AG04449 (cell line): ENCODE data around the gene ATP2B2.

Source experiments
- CTCF ChIA-PET: fragments of 350-600 bp; formaldehyde crosslinking; extraction: SDS; loops from one replicate; lab custom pipeline; 2021; ENCODE audit warnings: antibody characterized with exemption; lab: Yijun Ruan, JAX
- POLR2A ChIA-PET: fragments of 400-600, 350-600 bp; formaldehyde crosslinking; extraction: SDS; loops from one replicate; lab custom pipeline; 2020; ENCODE audit warnings: antibody characterized with exemption, inconsistent platforms; lab: Yijun Ruan, JAX
- DNase-seq: peaks from one replicate; pipeline ENCODE4 v3.0.0-alpha.2; 2010; ENCODE audit warnings: low read depth, low spot score
- H3K4me3 ChIP-seq: 2 replicates; pipeline ENCODE4 v1.5.1; 2011; ENCODE audit warnings: low read depth, mild to moderate bottlenecking, control low read depth, low read length
- CTCF ChIP-seq: IDR thresholded peaks from one replicate; pipeline ENCODE4 v1.5.1; 2011; ENCODE audit warnings: mild to moderate bottlenecking, moderate library complexity, low read length, control low read depth, inconsistent platforms; ENCODE audit not compliant: insufficient read depth; ENCODE audit errors: missing control alignments

Gene ATP2B2

GRCh38 chr3:10494180-10494579, 11.2 kb downstream of the ATP2B2 start:
- no peak for DNase-seq
- no peak for TF ChIP-seq CTCF
- ChIA-PET CTCF (no interaction called here), POLR2A (no interaction called here)
- no peak overlapping the region for H3K4me3 ChIP-seq

DNA sequence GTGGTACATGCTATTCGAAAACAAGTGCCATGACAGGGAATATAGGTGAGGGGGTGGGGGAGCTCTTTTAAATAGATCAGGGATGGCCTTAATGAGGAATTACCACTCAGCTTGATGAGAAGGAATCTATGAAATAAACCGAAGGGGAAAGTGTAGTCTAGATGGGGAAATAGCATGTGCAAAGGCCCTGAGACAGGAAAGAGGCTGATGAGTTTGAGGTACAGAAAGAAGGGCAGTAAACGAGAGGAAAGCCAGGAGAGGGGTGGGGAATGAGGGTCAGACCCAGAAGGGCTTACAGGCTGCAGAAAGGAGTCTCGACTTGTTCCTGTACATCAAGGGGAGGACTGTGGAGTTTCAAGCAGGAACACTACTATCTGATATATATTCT, 12.2 kb downstream of the ATP2B2 start:
- no peak for TF ChIP-seq CTCF
- no peak overlapping the region for H3K4me3 ChIP-seq
- ChIA-PET CTCF (no interaction called here), POLR2A (no interaction called here)
- DNase-seq, result no peak

DNA sequence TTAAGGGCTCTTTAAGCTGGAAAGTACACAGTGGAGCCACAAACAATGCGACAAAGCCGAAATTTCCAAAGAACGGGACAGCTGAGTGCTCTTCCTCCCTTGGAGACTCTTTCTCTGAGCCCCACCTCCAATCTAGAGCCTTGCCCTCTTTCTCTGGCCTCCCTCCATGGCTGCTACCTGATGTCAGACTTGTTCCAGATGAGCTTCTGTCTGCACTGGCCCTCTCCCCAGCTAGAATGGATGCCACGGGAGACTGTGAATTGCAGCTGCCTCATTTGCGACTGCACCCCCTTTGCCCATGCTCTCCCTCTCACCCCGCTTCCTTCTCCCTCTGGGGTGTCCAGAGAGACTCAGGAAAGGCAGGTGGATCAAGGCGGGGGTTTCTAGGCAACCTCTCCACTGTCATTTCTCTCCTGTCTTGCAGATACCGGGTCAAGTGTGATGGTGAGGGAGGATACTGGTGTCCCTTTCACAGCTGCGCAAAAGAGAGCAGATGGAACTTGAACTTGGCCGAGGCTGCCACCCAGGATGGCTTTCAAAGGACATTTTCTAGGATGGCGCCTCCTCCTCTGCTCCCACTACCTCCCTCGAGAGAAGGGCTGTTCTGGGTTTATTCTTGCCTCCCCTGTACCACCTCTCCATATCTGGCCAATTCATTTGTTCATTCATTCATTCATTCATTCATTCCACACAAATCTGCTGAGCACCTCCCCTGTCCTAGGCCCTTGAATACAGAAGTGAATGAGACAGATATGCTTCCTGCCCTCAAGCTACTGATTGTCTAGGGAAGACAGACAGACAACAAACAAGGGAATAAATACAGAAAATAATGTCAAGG, 12.8 kb downstream of the ATP2B2 start:
- CTCF ChIA-PET, result no interaction called here
- no peak for DNase-seq
- H3K4me3 ChIP-seq, result no peak overlapping the region
- POLR2A ChIA-PET, result no interaction called here
- no peak for TF ChIP-seq CTCF

GRCh38 chr3:10489746-10490483, 15.5 kb downstream of the ATP2B2 start:
- ChIA-PET POLR2A (no interaction called here), CTCF (no interaction called here)
- no peak overlapping the region for H3K4me3 ChIP-seq
- DNase-seq, result no peak
- no peak for TF ChIP-seq CTCF

DNA sequence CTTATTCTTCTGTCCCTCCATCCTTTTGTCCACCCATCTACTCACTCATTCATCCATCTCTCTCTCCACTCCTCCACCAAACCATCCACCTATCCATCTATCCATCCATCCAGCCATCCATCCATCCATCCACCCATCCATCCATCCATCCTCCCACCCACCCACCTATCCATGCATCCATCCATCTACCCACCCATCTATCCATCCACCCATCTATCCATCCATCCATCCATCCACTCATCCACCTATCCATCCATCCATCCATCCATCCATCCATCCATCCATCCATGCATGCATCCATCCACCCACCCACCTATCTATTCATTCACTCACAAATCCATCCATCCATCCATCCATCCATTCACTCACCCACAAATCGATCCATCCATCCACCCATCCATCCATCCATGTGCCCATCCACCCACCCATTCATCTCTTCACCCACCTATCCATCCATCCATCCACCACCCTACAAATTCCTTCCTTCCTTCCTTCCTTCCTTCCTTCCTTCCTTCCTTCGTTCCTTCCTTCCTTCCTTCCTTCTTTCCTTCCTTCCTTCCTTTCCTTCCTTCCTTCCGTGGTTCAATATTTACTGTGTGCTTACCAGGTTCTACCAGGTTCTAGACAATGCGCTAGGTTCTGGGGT, 17.3 kb downstream of the ATP2B2 start:
- TF ChIP-seq CTCF, result no peak
- no peak for DNase-seq
- no peak overlapping the region for H3K4me3 ChIP-seq
- ChIA-PET POLR2A (no interaction called here), CTCF (no interaction called here)

DNA sequence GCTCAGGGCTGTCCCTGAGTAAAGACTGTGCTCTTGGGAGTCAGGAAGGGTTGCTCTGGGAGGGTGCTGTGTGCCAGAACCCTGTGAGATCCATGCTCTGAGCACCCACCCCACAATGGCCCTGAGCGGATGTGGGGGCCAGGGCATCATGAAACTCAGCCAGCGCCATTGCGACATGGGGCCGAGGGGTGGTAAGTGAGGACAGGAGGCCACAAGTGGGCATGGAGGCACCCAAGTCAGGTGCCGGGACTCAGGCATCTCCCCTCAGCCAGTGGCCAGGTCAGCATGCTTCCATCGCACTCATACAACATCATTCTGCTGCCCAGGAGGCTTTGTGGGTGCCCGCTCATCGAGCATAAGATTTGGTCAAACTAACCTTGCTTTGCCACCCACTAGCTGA, 19.6 kb downstream of the ATP2B2 start:
- TF ChIP-seq CTCF, result no peak
- H3K4me3 ChIP-seq, result no peak overlapping the region
- POLR2A ChIA-PET, result no interaction called here
- DNase-seq, result no peak
- CTCF ChIA-PET, result no interaction called here
